Right atrium auricular region (tissue), 2 donors: ENCODE data around the gene THTPA. TPM values are rescaled to one million over a fixed set of nuclear protein-coding genes. Genes with fewer than 3 reads are reported as not detected.

Experiments
- DNase-seq: peaks from one replicate; pipeline ENCODE4 v3.0.0-alpha.2; 2019; ENCODE audit warnings: low spot score
- H3K27ac ChIP-seq, 2 donors: fragments of 200-600 bp; sonication (generic); 1 replicate in 1 of 2; 2 replicates in 1 of 2; pipeline ENCODE4 v1.5.1; 2016 to 2019
- H3K27me3 ChIP-seq, 2 donors: fragments of 200-600 bp; sonication (generic); one replicate each; pipeline versions ENCODE4 v1.5.1 to v1.6.0; 2017 to 2019
- H3K36me3 ChIP-seq: fragments of 200-600 bp; sonication (generic); one replicate; pipeline ENCODE4 v1.5.1; 2016
- H3K4me1 ChIP-seq, 2 donors: fragments of 200-600 bp; sonication (generic); one replicate each; pipeline versions ENCODE4 v1.5.1 to v1.6.0; 2017 to 2019
- H3K4me3 ChIP-seq, 2 donors: fragments of 200-600 bp; sonication (generic); 1 replicate in 1 of 2; 2 replicates in 1 of 2; pipeline ENCODE4 v1.5.1; 2017 to 2019; ENCODE audit warnings: mild to moderate bottlenecking in 1 of 2, moderate library complexity in 1 of 2
- H3K9me3 ChIP-seq, 2 donors: fragments of 200-600 bp; sonication (generic); one replicate each; pipeline ENCODE4 v1.5.1; 2019
- total RNA-seq, 2 donors: library from RNA; depleted of rRNA; stranded (reverse); fragments of >200 nt; gene quantifications; one replicate each; pipeline ENCODE4 v1.1.0, GENCODE V29; 2016
- TF ChIP-seq, protein P1 (sequence below), 2 donors: fragments of 200-600 bp; sonication (generic); IDR thresholded peaks; one replicate each; pipeline ENCODE4 v1.5.1; 2019; ENCODE audit warnings: antibody characterized with exemption in 2 of 2

The THTPA gene
- total RNA-seq, 2 donors from 2014 or later = 22.6 to 27.3 TPM

DNA sequence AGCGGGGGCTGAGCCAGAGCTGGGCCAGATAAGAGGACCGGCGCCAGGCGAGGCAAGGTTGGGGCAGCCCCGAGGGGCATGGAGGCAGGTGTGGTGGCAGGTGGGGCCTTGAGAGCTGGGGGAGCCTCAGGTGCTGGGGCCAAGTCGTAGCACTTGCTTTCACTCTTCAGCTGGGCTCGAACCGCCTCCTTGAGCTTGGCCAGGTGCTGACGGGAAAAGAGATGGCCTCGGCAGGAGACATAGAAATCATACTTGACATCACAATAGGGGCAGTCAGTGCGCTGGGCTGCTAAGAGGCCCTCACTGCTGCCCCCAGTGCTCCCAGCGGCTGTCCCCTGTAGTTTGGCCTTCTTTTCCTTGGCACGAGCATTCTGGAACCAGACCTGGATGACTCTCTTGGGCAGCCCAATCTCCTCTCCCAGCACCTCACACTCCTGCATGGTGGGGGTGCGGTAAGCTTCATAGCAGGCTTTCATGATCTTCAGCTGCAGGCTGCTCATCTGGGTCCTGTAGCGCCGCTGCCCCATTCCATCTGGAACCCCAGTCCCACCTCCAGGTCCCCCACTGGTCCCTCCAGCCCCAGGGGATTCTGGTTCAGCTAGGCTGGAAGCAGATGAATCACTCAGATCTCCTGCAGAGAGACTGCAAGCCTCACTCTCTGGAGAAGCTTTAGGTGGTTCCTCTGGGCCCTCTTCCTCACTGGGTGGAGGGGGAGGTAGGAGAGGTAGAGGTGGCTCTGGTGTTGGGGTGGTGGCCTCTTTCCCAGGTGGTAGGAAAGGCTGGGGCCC is 32.6 kb upstream of the THTPA start:
- TF ChIP-seq, protein P1, sequence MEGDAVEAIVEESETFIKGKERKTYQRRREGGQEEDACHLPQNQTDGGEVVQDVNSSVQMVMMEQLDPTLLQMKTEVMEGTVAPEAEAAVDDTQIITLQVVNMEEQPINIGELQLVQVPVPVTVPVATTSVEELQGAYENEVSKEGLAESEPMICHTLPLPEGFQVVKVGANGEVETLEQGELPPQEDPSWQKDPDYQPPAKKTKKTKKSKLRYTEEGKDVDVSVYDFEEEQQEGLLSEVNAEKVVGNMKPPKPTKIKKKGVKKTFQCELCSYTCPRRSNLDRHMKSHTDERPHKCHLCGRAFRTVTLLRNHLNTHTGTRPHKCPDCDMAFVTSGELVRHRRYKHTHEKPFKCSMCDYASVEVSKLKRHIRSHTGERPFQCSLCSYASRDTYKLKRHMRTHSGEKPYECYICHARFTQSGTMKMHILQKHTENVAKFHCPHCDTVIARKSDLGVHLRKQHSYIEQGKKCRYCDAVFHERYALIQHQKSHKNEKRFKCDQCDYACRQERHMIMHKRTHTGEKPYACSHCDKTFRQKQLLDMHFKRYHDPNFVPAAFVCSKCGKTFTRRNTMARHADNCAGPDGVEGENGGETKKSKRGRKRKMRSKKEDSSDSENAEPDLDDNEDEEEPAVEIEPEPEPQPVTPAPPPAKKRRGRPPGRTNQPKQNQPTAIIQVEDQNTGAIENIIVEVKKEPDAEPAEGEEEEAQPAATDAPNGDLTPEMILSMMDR (IDR thresholded peaks at IDR 0.05) = no peak

DNA sequence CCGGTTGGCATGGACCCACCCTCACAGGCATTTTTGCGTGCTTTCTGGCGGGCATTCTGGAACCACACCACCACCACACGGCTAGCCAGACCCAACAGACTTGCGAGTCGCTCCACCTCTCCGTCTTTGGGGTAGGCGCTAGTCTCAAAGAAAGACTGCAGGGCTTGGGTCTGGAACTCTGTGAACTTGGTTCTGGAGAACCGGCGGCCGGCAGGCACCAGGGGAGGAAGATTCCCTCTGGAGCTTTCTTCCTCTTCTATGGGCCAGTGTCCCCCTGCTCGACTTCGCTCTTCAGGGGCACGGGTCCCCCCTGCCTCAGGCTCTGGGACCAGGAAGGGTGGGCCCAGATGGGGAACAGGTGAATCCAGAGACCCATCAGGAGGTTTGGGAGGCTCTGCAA is 31.1 kb upstream of the THTPA start:
- no peaks in the 10 kb centered on the region for H3K9me3 ChIP-seq
- no peak overlapping the region for H3K4me3 ChIP-seq
- TF ChIP-seq, protein P1 (IDR thresholded peaks at IDR 0.05) = no peak
- H3K4me1 ChIP-seq = no peaks in the 10 kb centered on the region
- DNase-seq = no peak
- H3K27ac ChIP-seq = no peak overlapping the region
- no peaks in the 10 kb centered on the region for H3K36me3 ChIP-seq
- no peaks in the 10 kb centered on the region for H3K27me3 ChIP-seq

More for the DNA sequence above, 32.6 kb upstream of the THTPA start:
- Histone ChIP-seq H3K4me3 (no peak overlapping the region), H3K27me3 (no peaks in the 10 kb centered on the region), H3K36me3 (no peaks in the 10 kb centered on the region), H3K9me3 (no peaks in the 10 kb centered on the region), H3K27ac (no peak overlapping the region), H3K4me1 (no peaks in the 10 kb centered on the region)
- DNase-seq = no peak

DNA sequence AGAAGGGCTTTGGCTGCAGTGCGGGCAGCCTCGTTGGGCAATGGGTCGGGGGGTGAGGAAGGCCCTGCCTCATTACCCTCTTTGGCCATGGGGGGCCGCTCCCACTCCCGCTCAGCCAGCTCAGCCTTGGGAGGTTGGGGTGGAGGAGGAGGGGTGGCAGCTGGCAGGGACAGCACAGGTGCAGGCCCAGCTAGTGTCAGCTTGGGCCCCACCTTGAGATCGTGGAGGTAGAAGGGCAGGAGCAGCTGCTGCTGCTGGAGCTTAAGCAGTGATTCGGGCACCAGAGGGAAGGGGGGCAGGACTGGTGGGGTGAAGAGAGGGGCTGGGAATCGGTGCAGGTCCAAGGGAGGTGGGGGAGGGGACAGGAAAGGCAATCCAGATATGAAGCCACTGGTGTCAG is 30.5 kb upstream of the THTPA start:
- TF ChIP-seq, protein P1 (IDR thresholded peaks at IDR 0.05) = no peak
- Histone ChIP-seq H3K36me3 (no peaks in the 10 kb centered on the region), H3K27ac (no peak overlapping the region), H3K9me3 (no peaks in the 10 kb centered on the region), H3K27me3 (no peaks in the 10 kb centered on the region), H3K4me3 (no peak overlapping the region), H3K4me1 (no peaks in the 10 kb centered on the region)
- DNase-seq = no peak

DNA sequence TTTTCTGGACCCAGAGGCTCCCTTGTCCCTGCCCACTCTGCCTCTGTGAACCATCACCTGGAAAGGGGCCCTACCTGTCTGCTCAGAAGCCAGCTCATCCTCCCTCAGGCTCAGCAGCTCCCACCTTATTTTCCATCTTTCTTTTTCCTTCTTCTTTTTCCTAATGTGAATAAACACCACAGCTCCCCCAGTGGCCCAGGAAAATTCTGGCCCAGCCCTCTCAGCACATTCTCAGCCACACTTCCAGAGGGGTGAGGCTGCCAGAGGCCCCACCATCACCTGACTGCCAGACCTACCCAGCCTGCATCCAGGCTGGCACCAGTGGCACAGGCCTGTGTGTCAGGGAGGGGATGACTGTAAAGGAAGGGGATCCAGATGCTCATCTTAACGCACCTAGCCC is 27.5 kb upstream of the THTPA start:
- TF ChIP-seq, protein P1 (IDR thresholded peaks at IDR 0.05) = no peak
- Histone ChIP-seq H3K4me1 (no peaks in the 10 kb centered on the region), H3K27ac (no peak overlapping the region), H3K4me3 (no peak overlapping the region), H3K9me3 (no peaks in the 10 kb centered on the region), H3K36me3 (no peaks in the 10 kb centered on the region), H3K27me3 (no peaks in the 10 kb centered on the region)
- DNase-seq = no peak

DNA sequence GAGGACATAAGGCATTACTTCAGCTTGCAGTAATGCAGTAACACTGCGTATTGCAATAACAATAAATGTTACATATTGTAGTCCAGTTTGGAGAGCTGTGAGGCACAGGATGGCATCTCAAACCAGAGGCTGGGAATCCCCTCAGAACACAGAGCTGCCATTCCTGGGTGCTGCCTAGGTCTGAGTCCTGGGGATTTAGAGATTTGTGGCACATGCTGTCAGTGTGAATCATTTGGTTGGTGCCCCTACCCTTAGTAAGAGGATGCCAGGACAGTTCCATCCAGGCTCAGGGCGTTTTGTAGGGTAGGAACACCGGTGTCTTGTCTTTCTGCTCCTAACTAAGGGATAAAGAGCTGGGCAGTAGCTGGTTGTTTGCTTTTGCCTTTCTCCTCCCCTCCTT is 27.1 kb upstream of the THTPA start:
- Histone ChIP-seq H3K4me1 (no peaks in the 10 kb centered on the region), H3K9me3 (no peaks in the 10 kb centered on the region), H3K27me3 (no peaks in the 10 kb centered on the region), H3K4me3 (no peak overlapping the region), H3K27ac (no peak overlapping the region), H3K36me3 (no peaks in the 10 kb centered on the region)
- TF ChIP-seq, protein P1 (IDR thresholded peaks at IDR 0.05) = no peak
- no peak for DNase-seq
